Keratinocyte (primary cell): ENCODE results near the gene SENP1. TPM values are rescaled to one million over a fixed set of nuclear protein-coding genes. Genes with fewer than 3 reads are reported as not detected.

ENCODE experiments used
- DNase-seq: peaks from one replicate; pipeline ENCODE4 v3.0.0-alpha.2; 2011; ENCODE audit warnings: low read depth, missing footprints, low spot score
- FAIRE-seq: peaks from 2 replicates; lab custom pipeline; 2011; peaks lifted over from hg19 to GRCh38; lab: Jason Lieb, UNC
- H2AFZ ChIP-seq: 2 replicates; pipeline ENCODE4 v1.6.0; 2012; ENCODE audit warnings: low read length, control low read depth, inconsistent platforms; ENCODE audit not compliant: control insufficient read depth
- H3K27ac ChIP-seq: 2 replicates; pipeline ENCODE4 v1.5.1; 2011; ENCODE audit warnings: low read length; ENCODE audit not compliant: control insufficient read depth, insufficient read depth
- H3K27me3 ChIP-seq: 3 replicates; pipeline ENCODE4 v1.6.0; 2011; ENCODE audit warnings: low read length; ENCODE audit not compliant: control insufficient read depth, insufficient read depth; ENCODE audit errors: extremely low read depth
- H3K36me3 ChIP-seq, 2 experiments: 2 replicates in 1 of 2; 3 replicates in 1 of 2; pipeline ENCODE4 v1.5.1; 2011; ENCODE audit warnings: low read length in 2 of 2, mild to moderate bottlenecking in 1 of 2; ENCODE audit not compliant: control insufficient read depth in 2 of 2, insufficient read depth in 2 of 2; ENCODE audit errors: extremely low read depth in 1 of 2
- H3K4me1 ChIP-seq: 3 replicates; pipeline ENCODE4 v1.5.1; 2011; ENCODE audit warnings: low read length; ENCODE audit not compliant: control insufficient read depth, insufficient read depth; ENCODE audit errors: extremely low read depth
- H3K4me2 ChIP-seq: 3 replicates; pipeline ENCODE4 v1.6.0; 2011; ENCODE audit warnings: low read depth, low read length; ENCODE audit not compliant: control insufficient read depth, insufficient read depth; ENCODE audit errors: extremely low read depth
- H3K4me3 ChIP-seq, 3 experiments: fragments of 200-600 bp in 1 of 3; sonication (generic) in 1 of 3; 2 replicates in 2 of 3; 3 replicates in 1 of 3; pipeline ENCODE4 v1.5.1; 2011 to 2016; ENCODE audit warnings: low read length in 3 of 3, mild to moderate bottlenecking in 3 of 3, control low read depth in 2 of 3, inconsistent platforms in 1 of 3, low read depth in 1 of 3, mixed read lengths in 1 of 3, mixed run types in 1 of 3, moderate library complexity in 1 of 3; ENCODE audit not compliant: control insufficient read depth in 2 of 3, insufficient read depth in 2 of 3; ENCODE audit errors: extremely low read depth in 1 of 3
- H3K79me2 ChIP-seq: 2 replicates; pipeline ENCODE4 v1.6.0; 2012; ENCODE audit warnings: low read length; ENCODE audit not compliant: control insufficient read depth, insufficient read depth
- H3K9ac ChIP-seq: 3 replicates; pipeline ENCODE4 v1.6.0; 2011; ENCODE audit warnings: low read length; ENCODE audit not compliant: control insufficient read depth, insufficient read depth; ENCODE audit errors: extremely low read depth
- H3K9me1 ChIP-seq: 3 replicates; pipeline ENCODE4 v1.6.0; 2011; ENCODE audit warnings: low read length; ENCODE audit not compliant: control insufficient read depth, insufficient read depth; ENCODE audit errors: extremely low read depth
- H3K9me3 ChIP-seq: 2 replicates; pipeline ENCODE4 v1.5.1; 2012; ENCODE audit warnings: low read depth, low read length; ENCODE audit not compliant: control insufficient read depth
- H4K20me1 ChIP-seq: 3 replicates; pipeline ENCODE4 v1.6.0; 2011; ENCODE audit warnings: low read length; ENCODE audit not compliant: control insufficient read depth, insufficient read depth; ENCODE audit errors: extremely low read depth
- EZH2 ChIP-seq: IDR thresholded peaks from one replicate; pipeline ENCODE4 v1.6.1; 2012; ENCODE audit warnings: inconsistent platforms, mild to moderate bottlenecking, low read length, moderate library complexity
- dilution Hi-C: fragments of 300-500 bp; cut with MboI; formaldehyde crosslinking; loops from one replicate; pipeline ENCODE4 v1.7.0; 2020; ENCODE audit warnings: low sequenced_read_pairs; ENCODE audit not compliant: extremely low pct_ligation_motif_present
- polyA plus RNA-seq, 5 experiments: library from polyadenylated mRNA; depleted of rRNA in 3 of 5; stranded (reverse) in 3 of 5; stranded (forward) in 1 of 5; unstranded in 1 of 5; fragments of >200 nt; gene quantifications; 1 replicate in 1 of 5; 2 replicates in 3 of 5; 3 replicates in 1 of 5; pipeline versions ENCODE4 v1.2.1 to v1.2.3, GENCODE V29; 2011 to 2012; ENCODE audit warnings: missing spikeins in 2 of 5, low read depth in 1 of 5, low replicate concordance in 1 of 5
- TF ChIP-seq, protein P1 (sequence below), 3 experiments: IDR thresholded peaks in 1 of 3; conservative IDR thresholded peaks in 1 of 3; optimal IDR thresholded peaks in 1 of 3; 2 replicates in 2 of 3; 3 replicates in 1 of 3; pipeline versions ENCODE3 to v1.5.1; 2011; ENCODE audit warnings: low read length in 3 of 3, mild to moderate bottlenecking in 3 of 3, moderate library complexity in 2 of 3, control low read depth in 1 of 3, inconsistent platforms in 1 of 3; ENCODE audit not compliant: insufficient read depth in 2 of 3; ENCODE audit errors: extremely low read depth in 1 of 3

SENP1 gene
- polyA plus RNA-seq, 1 donor (not counting 4 experiments of a cell fraction or from before 2014, with no cell fraction given) = 15.4 TPM

DNA sequence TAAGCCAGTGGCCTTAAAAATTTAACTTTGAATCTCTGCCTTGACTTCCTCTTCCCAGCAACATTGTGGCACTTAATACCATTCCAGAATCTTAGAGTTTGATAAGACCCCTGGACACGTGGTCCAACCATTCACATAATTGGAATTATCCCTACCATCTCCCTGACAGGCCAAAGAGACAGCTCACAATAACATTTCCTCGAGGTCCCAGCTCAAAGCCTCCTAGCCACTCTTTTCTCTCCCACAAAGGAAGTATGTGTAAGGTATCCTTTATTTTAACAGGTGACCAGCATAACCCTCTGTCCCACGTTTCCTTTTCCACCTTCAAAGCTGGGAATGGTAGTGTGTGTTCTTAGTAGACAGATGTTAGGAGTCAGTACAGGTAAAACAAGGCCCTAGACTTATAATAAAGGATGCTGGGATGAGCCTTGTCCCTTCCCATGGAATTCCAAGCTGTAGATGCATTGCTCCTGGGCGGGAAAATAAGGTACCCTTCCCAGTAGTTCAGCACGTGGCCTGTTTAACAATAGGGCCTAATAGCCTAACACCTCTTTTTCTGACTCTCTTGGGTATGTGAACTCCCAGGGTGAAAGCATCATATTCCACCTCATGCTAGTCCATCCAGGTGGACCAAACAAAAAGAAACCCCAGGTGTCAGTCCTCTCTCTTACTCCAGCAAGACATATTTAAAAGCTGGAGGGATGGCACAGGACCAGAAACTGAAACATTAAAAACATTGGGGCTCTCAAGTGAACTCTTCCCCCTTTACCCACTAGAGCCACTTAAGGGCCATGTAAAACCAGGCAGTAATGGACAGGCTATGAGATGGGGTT, 64.1 kb downstream of the SENP1 start:
- DNase-seq (no peak), FAIRE-seq (no peak)
- Histone ChIP-seq H3K27ac (no peak overlapping the region), H3K4me2 (no peak overlapping the region), H3K9me3 (no peaks in the 10 kb centered on the region), H3K36me3 (peaks cover 4 to 5% of the 10 kb centered on the region in 2 experiments), H3K79me2 (no peaks in the 10 kb centered on the region), H3K27me3 (no peaks in the 10 kb centered on the region), H3K4me1 (no peaks in the 10 kb centered on the region), H3K9ac (no peak overlapping the region), H3K9me1 (no peaks in the 10 kb centered on the region), H4K20me1 (no peaks in the 10 kb centered on the region), H2AFZ (no peak overlapping the region), H3K4me3 (no peak overlapping the region)
- dilution Hi-C loops = no loop called here
- TF ChIP-seq EZH2 = no peak
- TF ChIP-seq, protein P1, sequence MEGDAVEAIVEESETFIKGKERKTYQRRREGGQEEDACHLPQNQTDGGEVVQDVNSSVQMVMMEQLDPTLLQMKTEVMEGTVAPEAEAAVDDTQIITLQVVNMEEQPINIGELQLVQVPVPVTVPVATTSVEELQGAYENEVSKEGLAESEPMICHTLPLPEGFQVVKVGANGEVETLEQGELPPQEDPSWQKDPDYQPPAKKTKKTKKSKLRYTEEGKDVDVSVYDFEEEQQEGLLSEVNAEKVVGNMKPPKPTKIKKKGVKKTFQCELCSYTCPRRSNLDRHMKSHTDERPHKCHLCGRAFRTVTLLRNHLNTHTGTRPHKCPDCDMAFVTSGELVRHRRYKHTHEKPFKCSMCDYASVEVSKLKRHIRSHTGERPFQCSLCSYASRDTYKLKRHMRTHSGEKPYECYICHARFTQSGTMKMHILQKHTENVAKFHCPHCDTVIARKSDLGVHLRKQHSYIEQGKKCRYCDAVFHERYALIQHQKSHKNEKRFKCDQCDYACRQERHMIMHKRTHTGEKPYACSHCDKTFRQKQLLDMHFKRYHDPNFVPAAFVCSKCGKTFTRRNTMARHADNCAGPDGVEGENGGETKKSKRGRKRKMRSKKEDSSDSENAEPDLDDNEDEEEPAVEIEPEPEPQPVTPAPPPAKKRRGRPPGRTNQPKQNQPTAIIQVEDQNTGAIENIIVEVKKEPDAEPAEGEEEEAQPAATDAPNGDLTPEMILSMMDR (optimal IDR thresholded peaks at IDR 0.05 in 1 of 3, IDR thresholded peaks at IDR 0.05 in 1 of 3, conservative IDR thresholded peaks at IDR 0.05 in 1 of 3; ENCODE audit: extremely low read depth in 1 of 3, insufficient read depth in 2 of 3, low read length in 3 of 3) = no peak

DNA sequence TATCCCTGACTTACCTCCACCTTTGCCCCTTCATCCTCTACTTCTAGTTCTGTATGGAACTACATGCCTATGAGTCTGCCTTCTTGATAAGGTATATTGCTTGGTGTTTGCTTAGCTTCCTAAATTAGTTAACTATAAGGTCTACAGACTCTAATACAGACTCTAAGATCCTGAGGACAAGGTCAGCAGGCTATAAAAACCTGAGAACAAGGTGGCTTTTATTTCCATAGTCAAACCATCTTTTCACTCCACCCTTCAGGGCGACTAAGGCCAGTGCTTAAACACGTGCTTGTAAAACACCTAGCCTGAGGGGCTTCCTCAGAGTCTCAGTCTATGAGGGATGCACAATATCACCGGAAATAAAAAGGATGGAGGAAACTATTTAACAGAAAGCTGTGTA, 65.5 kb downstream of the SENP1 start:
- Histone ChIP-seq H3K9me3 (no peaks in the 10 kb centered on the region), H3K4me3 (no peak overlapping the region), H3K4me1 (no peaks in the 10 kb centered on the region), H3K9me1 (no peaks in the 10 kb centered on the region), H3K9ac (no peak overlapping the region), H3K36me3 (peaks cover 4 to 5% of the 10 kb centered on the region in 2 experiments), H3K4me2 (no peak overlapping the region), H3K27ac (no peak overlapping the region), H3K79me2 (no peaks in the 10 kb centered on the region), H2AFZ (no peak overlapping the region), H3K27me3 (no peaks in the 10 kb centered on the region), H4K20me1 (no peaks in the 10 kb centered on the region)
- DNase-seq (no peak), FAIRE-seq (no peak)
- no peak for TF ChIP-seq EZH2
- TF ChIP-seq, protein P1 (optimal IDR thresholded peaks at IDR 0.05 in 1 of 3, IDR thresholded peaks at IDR 0.05 in 1 of 3, conservative IDR thresholded peaks at IDR 0.05 in 1 of 3; ENCODE audit: extremely low read depth in 1 of 3, insufficient read depth in 2 of 3, low read length in 3 of 3) = no peak
- dilution Hi-C loops = no loop called here
